ENCODE measurements around the gene GATA2. TPM values are rescaled to one million over a fixed set of nuclear protein-coding genes. Genes with fewer than 3 reads are reported as not detected.

Gene GATA2
- total and polyA plus RNA-seq, 9 donors = 4.0 to 16.1 (median 6.1) TPM

- 84 to 90% (median 89%) methylated on average over 10 of the region's 10 CpGs for WGBS, 3 donors
- Histone ChIP-seq H3K36me3 (no peaks in the 10 kb centered on the region), H3K9me3 (no peaks in the 10 kb centered on the region), H3K27ac (no peak overlapping the region), H3K4me1 (ENCODE audit: insufficient read depth) (no peaks in the 10 kb centered on the region), H3K27me3 (no peaks in the 10 kb centered on the region), H3K4me3 (no peak overlapping the region)
- DNase-seq = peak in 1 of 5 donors; percentile 18
- no peak for TF ChIP-seq POLR2A (IDR thresholded peaks at IDR 0.05)
- no peak for TF ChIP-seq CTCF (IDR thresholded peaks at IDR 0.05)
- TF ChIP-seq EP300 (IDR thresholded peaks at IDR 0.05) = no peak
- intact Hi-C loops (cut with DNase I) = no loop called here
Observed at GRCh38 chr3:128503751-128504532, 10.9 kb upstream of the GATA2 start.

- intact Hi-C loops (cut with DNase I) = no loop called here
- 75 to 80% (median 76%) methylated on average over 12 of the region's 12 CpGs for WGBS, 3 donors
- peak in 1 of 5 donors; percentile 43 for DNase-seq
Observed at GRCh38 chr3:128503164-128503651, 10.2 kb upstream of the GATA2 start.

GRCh38 chr3:128502712-128503111 is 9.7 kb upstream of the GATA2 start:
- no peaks in the 10 kb centered on the region for H3K4me1 ChIP-seq (ENCODE audit: insufficient read depth)
- no peaks in the 10 kb centered on the region for H3K36me3 ChIP-seq
- H3K9me3 ChIP-seq = no peaks in the 10 kb centered on the region
- DNase-seq = no peak
- H3K27ac ChIP-seq = no peak overlapping the region
- 76 to 87% (median 84%) methylated on average over 5 of the region's 5 CpGs for WGBS, 3 donors
- intact Hi-C loops (cut with DNase I) = no loop called here
- TF ChIP-seq CTCF (IDR thresholded peaks at IDR 0.05) = no peak
- no peak for TF ChIP-seq POLR2A (IDR thresholded peaks at IDR 0.05)
- no peak for TF ChIP-seq EP300 (IDR thresholded peaks at IDR 0.05)
- H3K27me3 ChIP-seq = no peaks in the 10 kb centered on the region
- H3K4me3 ChIP-seq = no peak overlapping the region

More at GRCh38 chr3:128503164-128503651, 10.2 kb upstream of the GATA2 start:
- H3K27ac ChIP-seq = no peak overlapping the region
- no peaks in the 10 kb centered on the region for H3K9me3 ChIP-seq
- H3K4me1 ChIP-seq (ENCODE audit: insufficient read depth) = no peaks in the 10 kb centered on the region
- H3K27me3 ChIP-seq = no peaks in the 10 kb centered on the region
- no peak for TF ChIP-seq EP300 (IDR thresholded peaks at IDR 0.05)
- no peak for TF ChIP-seq CTCF (IDR thresholded peaks at IDR 0.05)
- no peak for TF ChIP-seq POLR2A (IDR thresholded peaks at IDR 0.05)
- no peaks in the 10 kb centered on the region for H3K36me3 ChIP-seq
- H3K4me3 ChIP-seq = no peak overlapping the region

GRCh38 chr3:128501431-128501830 is 8.4 kb upstream of the GATA2 start:
- intact Hi-C loops (cut with DNase I) = no loop called here
- no peaks in the 10 kb centered on the region for H3K27me3 ChIP-seq

More at GRCh38 chr3:128501431-128501830, 8.4 kb upstream of the GATA2 start:
- H3K27ac ChIP-seq = no peak overlapping the region
- H3K9me3 ChIP-seq = no peaks in the 10 kb centered on the region
- 49 to 66% (median 51%) methylated on average over 3 of the region's 3 CpGs for WGBS, 3 donors
- H3K4me1 ChIP-seq (ENCODE audit: insufficient read depth) = peaks cover 8% of the 10 kb centered on the region
- H3K36me3 ChIP-seq = no peaks in the 10 kb centered on the region
- no peak overlapping the region for H3K4me3 ChIP-seq
- DNase-seq = no peak
- TF ChIP-seq POLR2A (IDR thresholded peaks at IDR 0.05) (no peak), CTCF (IDR thresholded peaks at IDR 0.05) (no peak), EP300 (IDR thresholded peaks at IDR 0.05) (no peak)
